K562 (cell line): Measurements from ENCODE around the gene RGS3. TPM values are rescaled to one million over a fixed set of nuclear protein-coding genes. Genes with fewer than 3 reads are reported as not detected.

ENCODE experiments used
- ATAC-seq: fragments of 200-7000 bp; cut with Tn5 transposase; 3 replicates; pipeline ENCODE4 v1.9.1; 2020; ENCODE audit warnings: moderate library complexity
- BruUV-seq: library from RNA; stranded (reverse); fragments of 400-500 nt; replicated peaks from 2 replicates; lab custom pipeline; 2021; lab: Mats Ljungman, UMichigan
- CTCF ChIA-PET: fragments of 300-600 bp; formaldehyde crosslinking; extraction: SDS; loops from one replicate; lab custom pipeline; 2021; ENCODE audit warnings: low intra/inter-chr PET ratio; lab: Yijun Ruan, JAX
- POLR2A ChIA-PET: fragments of 300-600, 350-650 bp; sonication (Branson Sonifier 250); formaldehyde crosslinking; extraction: SDS; loops from one replicate; lab custom pipeline; 2021; ENCODE audit warnings: antibody characterized with exemption, inconsistent platforms; lab: Yijun Ruan, JAX
- DNase-seq, 4 experiments: peaks; one replicate each; pipeline versions ENCODE4 v3.0.0 to v3.0.0-alpha.2; 2011 to 2018; ENCODE audit warnings: low spot score in 3 of 4, mixed read lengths in 3 of 4; ENCODE audit errors: extremely low read depth in 1 of 4
- FAIRE-seq: peaks from 2 replicates; lab custom pipeline; 2011; peaks lifted over from hg19 to GRCh38; lab: Jason Lieb, UNC
- H2AFZ ChIP-seq: 2 replicates; pipeline ENCODE4 v1.6.0; 2011; ENCODE audit warnings: low read depth, low read length, control low read depth, inconsistent platforms
- H3K27ac ChIP-seq: fragments of 200-600 bp; 3 replicates; pipeline ENCODE4 v1.8.0; 2011; ENCODE audit warnings: low read depth, mild to moderate bottlenecking, control low read depth, inconsistent platforms, low read length, moderate library complexity, mixed read lengths; ENCODE audit errors: extremely low read depth
- H3K27me3 ChIP-seq, 2 experiments: fragments of 300-600 bp in 1 of 2; 2 replicates in 1 of 2; 3 replicates in 1 of 2; pipeline versions ENCODE4 v1.6.0 to v1.8.0; 2011; ENCODE audit warnings: inconsistent platforms in 2 of 2, low read length in 2 of 2, mild to moderate bottlenecking in 1 of 2, mixed read lengths in 1 of 2, moderate library complexity in 1 of 2; ENCODE audit not compliant: control insufficient read depth in 2 of 2, insufficient read depth in 2 of 2
- H3K36me3 ChIP-seq: fragments of 300-600 bp; 3 replicates; pipeline ENCODE4 v1.8.0; 2011; ENCODE audit warnings: mild to moderate bottlenecking, low read length, inconsistent platforms; ENCODE audit not compliant: control insufficient read depth, insufficient read depth
- H3K4me1 ChIP-seq, 2 experiments: fragments of 200-600 bp in 1 of 2; replicated peaks in 1 of 2; 2 replicates in 1 of 2; 3 replicates in 1 of 2; pipeline versions ENCODE4 v1.5.1 to v1.8.0; 2011; ENCODE audit warnings: inconsistent platforms in 2 of 2, low read length in 2 of 2, mild to moderate bottlenecking in 1 of 2, mixed read lengths in 1 of 2, moderate library complexity in 1 of 2; ENCODE audit not compliant: control insufficient read depth in 2 of 2, insufficient read depth in 2 of 2
- H3K4me2 ChIP-seq: 2 replicates; pipeline ENCODE4 v1.6.1; 2011; ENCODE audit warnings: low read length, control low read depth, inconsistent platforms, mixed read lengths; ENCODE audit not compliant: insufficient read depth
- H3K4me3 ChIP-seq: fragments of 200-600 bp; sonication (generic), shearing (Covaris generic); 2 replicates; pipeline ENCODE4 v1.5.1; 2016; ENCODE audit warnings: control low read depth, inconsistent platforms
- H3K79me2 ChIP-seq: fragments of 200-600 bp; 3 replicates; pipeline ENCODE4 v1.8.0; 2011; ENCODE audit warnings: low read length, inconsistent platforms; ENCODE audit not compliant: control insufficient read depth, insufficient read depth
- H3K9ac ChIP-seq, 2 experiments: 2 replicates each; pipeline versions ENCODE4 v1.6.0 to v1.6.1; 2011; ENCODE audit warnings: low read depth in 2 of 2, low read length in 2 of 2, control low read depth in 1 of 2, inconsistent platforms in 1 of 2, mild to moderate bottlenecking in 1 of 2, mixed read lengths in 1 of 2; ENCODE audit not compliant: insufficient read depth in 1 of 2
- H3K9me1 ChIP-seq: one replicate; pipeline ENCODE4 v1.6.0; 2011; ENCODE audit warnings: inconsistent platforms, mild to moderate bottlenecking, low read length, moderate library complexity; ENCODE audit not compliant: control insufficient read depth, insufficient read depth
- H3K9me3 ChIP-seq: replicated peaks from 2 replicates; pipeline ENCODE4 v1.5.1; 2011; ENCODE audit warnings: low read depth, low read length, inconsistent platforms; ENCODE audit not compliant: control insufficient read depth, insufficient read depth
- H4K20me1 ChIP-seq: replicated peaks from 2 replicates; pipeline ENCODE4 v1.6.1; 2011; ENCODE audit warnings: low read length, inconsistent platforms, mixed read lengths; ENCODE audit not compliant: control insufficient read depth, insufficient read depth
- ELK1 ChIP-seq: sonication (generic); formaldehyde crosslinking; IDR thresholded peaks from 2 replicates; pipeline ENCODE4 v1.8.1; 2022; ENCODE audit warnings: missing genetic modification reagents
- IRF2 ChIP-seq: sonication (generic); formaldehyde crosslinking; IDR thresholded peaks from 2 replicates; pipeline ENCODE4 v1.8.1; 2022; ENCODE audit warnings: mild to moderate bottlenecking, missing genetic modification reagents
- RFX7 ChIP-seq: fragments of 250-450 bp; sonication (Bioruptor Pico); IDR thresholded peaks from 2 replicates; pipeline ENCODE4 v1.5.1; 2021; ENCODE audit warnings: mild to moderate bottlenecking
- WGBS: fragments of 100-300 bp; shearing (Covaris generic); methylation state at CpG from one replicate; pipeline ENCODE4 v1.1.6; 2016; ENCODE audit warnings: low coverage, mixed read lengths; ENCODE audit not compliant: insufficient coverage; ENCODE audit errors: missing lambda C conversion rate; 5-methylcytosine and 5-hydroxymethylcytosine counted together
- in situ Hi-C: fragments of 300-500 bp; cut with MboI; formaldehyde crosslinking; loops from 4 replicates; pipeline ENCODE4 v1.15.0; 2018; ENCODE audit warnings: inconsistent platforms, mixed read lengths
- intact Hi-C: fragments of 100-400 bp; cut with micrococcal nuclease; formaldehyde crosslinking; loops from 2 replicates; pipeline ENCODE4 v1.14.2; 2022
- polyA plus RNA-seq, 8 experiments: library from polyadenylated mRNA; depleted of rRNA in 4 of 8; stranded (reverse) in 5 of 8; unstranded in 3 of 8; fragments of >200 nt; fragmentation: Nextera tagmentation in 2 of 8; fragmentation: Illumina TruSeq in 1 of 8; extraction: Ambion mirVana in 2 of 8; extraction: Trizol in 1 of 8; gene quantifications; 2 replicates each; pipeline versions ENCODE4 v1.2.1 to v1.2.3, GENCODE V29; 2011 to 2014; ENCODE audit warnings: inconsistent platforms in 1 of 8, missing spikeins in 1 of 8
- total RNA-seq, 7 experiments: library from RNA; depleted of rRNA in 6 of 7; stranded (reverse); fragments of >200 nt in 6 of 7; fragmentation: Illumina TruSeq in 2 of 7; extraction: Trizol in 2 of 7; gene quantifications; 2 replicates each; pipeline versions ENCODE4 v1.2.1 to v1.2.3, GENCODE V29; 2011 to 2021; ENCODE audit warnings: low replicate concordance in 1 of 7

RGS3 gene
- total and polyA plus RNA-seq, 9 of the 15 experiments (the other 6 are each of a cell fraction or from before 2014, with no cell fraction given), result 0.08 to 2.9 (median 0.95) TPM

- FAIRE-seq, result no peak
- WGBS, result 3% methylated on average over 5 of the region's 6 CpGs
- POLR2A ChIA-PET, result interaction anchor here (1.1 kb wide), 1 partner anchor 40 kb away, joined by 3 read pairs; no protein-coding TSS in a partner anchor
- DNase-seq, result no peak
- no TSS peak for BruUV-seq
- H3K4me1 ChIP-seq, result no peaks in the 10 kb centered on the region; a peak in 1 of 5 replicates
- H3K9me3 ChIP-seq, result no peaks in the 10 kb centered on the region
- no peak overlapping the region for H3K4me3 ChIP-seq
- H3K79me2 ChIP-seq, result no peaks in the 10 kb centered on the region
- CTCF ChIA-PET, result no interaction called here
- H4K20me1 ChIP-seq, result no peaks in the 10 kb centered on the region
- H3K9me1 ChIP-seq, result no peaks in the 10 kb centered on the region
- no peaks in the 10 kb centered on the region for H3K36me3 ChIP-seq
- no peak for TF ChIP-seq IRF2 (CRISPR knock-in tag)
- TF ChIP-seq RFX7, result no peak
- TF ChIP-seq ELK1 (CRISPR knock-in tag), result no peak
- no peak overlapping the region for H3K4me2 ChIP-seq
- intact Hi-C loops (no loop called here), in situ Hi-C loops (no loop called here)
- H3K27ac ChIP-seq, result no peak overlapping the region
- H2AFZ ChIP-seq, result no peak overlapping the region
- ATAC-seq, result no peak
- no peak overlapping the region for H3K9ac ChIP-seq
- H3K27me3 ChIP-seq, result peaks cover 9 to 40% of the 10 kb centered on the region in 2 experiments; a peak in 3 of 5 replicates
Measured at GRCh38 chr9:113640418-113640817, 176.9 kb downstream of the RGS3 start.
